ENCODE measurements around the gene WDR43.

GRCh38 chr2:28855977-28856376 is 38.5 kb upstream of the WDR43 start:
- TF ChIP-seq EP300 (IDR thresholded peaks at IDR 0.05; ENCODE audit: low read depth) (no peak), CTCF (IDR thresholded peaks at IDR 0.05) (no peak), POLR2A (IDR thresholded peaks at IDR 0.05) (no peak), POLR2AphosphoS5 (IDR thresholded peaks at IDR 0.05) (no peak)

Measured in transverse colon (tissue), 4 donors.